ENCODE data around the gene PTCD1.

DNA sequence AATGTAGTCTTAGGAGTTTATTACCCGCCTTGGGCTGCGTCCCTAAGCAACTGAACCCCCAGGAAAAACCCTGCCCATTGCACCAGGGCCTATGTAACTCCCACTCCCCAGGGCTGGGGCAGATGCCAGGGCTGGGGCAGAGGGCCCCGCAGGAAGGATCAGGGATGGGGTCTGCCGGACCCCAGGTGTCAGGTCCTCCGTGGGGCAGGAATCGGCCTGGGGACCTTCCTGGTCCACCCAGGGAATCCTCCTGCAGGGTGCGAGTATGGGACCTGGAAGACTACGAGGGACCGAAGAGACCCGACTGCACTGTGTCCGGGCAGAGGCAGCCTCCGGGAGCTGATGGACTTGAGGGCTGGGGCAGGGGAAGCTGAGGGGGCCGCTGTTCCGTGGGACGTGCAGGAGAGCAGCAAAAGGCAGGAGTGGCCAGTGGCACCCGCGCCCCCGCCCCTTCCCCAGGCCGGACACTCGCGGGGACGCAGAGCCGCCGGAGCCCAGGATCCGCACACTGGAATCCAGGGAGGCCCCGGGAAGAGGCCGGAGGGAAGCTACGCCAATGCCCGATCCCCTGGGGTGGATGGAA is 29.8 kb upstream of the PTCD1 start:
- TF ChIP-seq POLR2A (IDR thresholded peaks at IDR 0.05) = no peak
- TF ChIP-seq, protein P1, sequence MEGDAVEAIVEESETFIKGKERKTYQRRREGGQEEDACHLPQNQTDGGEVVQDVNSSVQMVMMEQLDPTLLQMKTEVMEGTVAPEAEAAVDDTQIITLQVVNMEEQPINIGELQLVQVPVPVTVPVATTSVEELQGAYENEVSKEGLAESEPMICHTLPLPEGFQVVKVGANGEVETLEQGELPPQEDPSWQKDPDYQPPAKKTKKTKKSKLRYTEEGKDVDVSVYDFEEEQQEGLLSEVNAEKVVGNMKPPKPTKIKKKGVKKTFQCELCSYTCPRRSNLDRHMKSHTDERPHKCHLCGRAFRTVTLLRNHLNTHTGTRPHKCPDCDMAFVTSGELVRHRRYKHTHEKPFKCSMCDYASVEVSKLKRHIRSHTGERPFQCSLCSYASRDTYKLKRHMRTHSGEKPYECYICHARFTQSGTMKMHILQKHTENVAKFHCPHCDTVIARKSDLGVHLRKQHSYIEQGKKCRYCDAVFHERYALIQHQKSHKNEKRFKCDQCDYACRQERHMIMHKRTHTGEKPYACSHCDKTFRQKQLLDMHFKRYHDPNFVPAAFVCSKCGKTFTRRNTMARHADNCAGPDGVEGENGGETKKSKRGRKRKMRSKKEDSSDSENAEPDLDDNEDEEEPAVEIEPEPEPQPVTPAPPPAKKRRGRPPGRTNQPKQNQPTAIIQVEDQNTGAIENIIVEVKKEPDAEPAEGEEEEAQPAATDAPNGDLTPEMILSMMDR (IDR thresholded peaks at IDR 0.05) = no peak

All from lower leg skin (tissue), 3 donors.